ENCODE measurements around the gene FLT3.

DNA sequence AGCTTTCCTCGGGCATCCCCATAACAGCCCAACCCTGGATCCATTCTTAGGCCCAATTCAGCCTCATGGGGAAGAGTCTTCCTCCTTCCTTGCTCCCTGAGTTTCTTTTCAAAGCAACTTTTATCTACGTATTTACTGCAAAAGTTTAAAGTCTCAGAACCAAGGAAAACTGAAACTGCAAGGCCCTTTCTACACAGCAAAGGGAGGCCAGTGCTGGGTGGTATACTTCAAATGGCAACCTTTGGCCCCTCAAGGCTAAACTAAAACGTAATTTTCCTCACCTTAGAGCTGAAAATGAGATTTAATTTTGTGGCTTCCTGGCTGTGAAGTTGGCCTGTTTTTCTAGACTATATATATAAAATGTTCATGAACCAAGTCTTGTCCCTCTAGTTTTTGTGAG lies 136.9 kb downstream of the FLT3 start:
- TF ChIP-seq, protein P1, sequence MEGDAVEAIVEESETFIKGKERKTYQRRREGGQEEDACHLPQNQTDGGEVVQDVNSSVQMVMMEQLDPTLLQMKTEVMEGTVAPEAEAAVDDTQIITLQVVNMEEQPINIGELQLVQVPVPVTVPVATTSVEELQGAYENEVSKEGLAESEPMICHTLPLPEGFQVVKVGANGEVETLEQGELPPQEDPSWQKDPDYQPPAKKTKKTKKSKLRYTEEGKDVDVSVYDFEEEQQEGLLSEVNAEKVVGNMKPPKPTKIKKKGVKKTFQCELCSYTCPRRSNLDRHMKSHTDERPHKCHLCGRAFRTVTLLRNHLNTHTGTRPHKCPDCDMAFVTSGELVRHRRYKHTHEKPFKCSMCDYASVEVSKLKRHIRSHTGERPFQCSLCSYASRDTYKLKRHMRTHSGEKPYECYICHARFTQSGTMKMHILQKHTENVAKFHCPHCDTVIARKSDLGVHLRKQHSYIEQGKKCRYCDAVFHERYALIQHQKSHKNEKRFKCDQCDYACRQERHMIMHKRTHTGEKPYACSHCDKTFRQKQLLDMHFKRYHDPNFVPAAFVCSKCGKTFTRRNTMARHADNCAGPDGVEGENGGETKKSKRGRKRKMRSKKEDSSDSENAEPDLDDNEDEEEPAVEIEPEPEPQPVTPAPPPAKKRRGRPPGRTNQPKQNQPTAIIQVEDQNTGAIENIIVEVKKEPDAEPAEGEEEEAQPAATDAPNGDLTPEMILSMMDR (IDR thresholded peaks at IDR 0.05; ENCODE audit: low read length) = no peak
- TF ChIP-seq EZH2 (optimal IDR thresholded peaks at IDR 0.05; ENCODE audit: low read depth, low read length) = no peak
